Right cardiac atrium (tissue), 5 donors: ENCODE results near the gene SNAPC4. TPM values are rescaled to one million over a fixed set of nuclear protein-coding genes. Genes with fewer than 3 reads are reported as not detected.
"Not testable (repeated sequence)": the region's sequence is repeated elsewhere in the genome, so short reads cannot be mapped to it uniquely, and the experiment has no call there.

Experiments
- ATAC-seq, 2 donors: fragments of 200-7000 bp; cut with Tn5 transposase; one replicate each; pipeline versions ENCODE4 v1.8.0 to v1.9.1; 2020; ENCODE audit warnings: moderate library complexity in 2 of 2, mild to moderate bottlenecking in 1 of 2
- DNase-seq, 3 donors: peaks; one replicate each; pipeline ENCODE4 v3.0.0-alpha.2; 2020
- H3K27ac ChIP-seq: one replicate; pipeline ENCODE4 v1.5.1; 2013; ENCODE audit warnings: mild to moderate bottlenecking, low read length, control low read depth, moderate library complexity
- H3K27me3 ChIP-seq: one replicate; pipeline ENCODE4 v1.6.1; 2013; ENCODE audit not compliant: control insufficient read depth, insufficient read depth
- H3K4me1 ChIP-seq: one replicate; pipeline ENCODE4 v1.6.1; 2013; ENCODE audit warnings: low read length; ENCODE audit not compliant: control insufficient read depth, insufficient read depth
- H3K4me3 ChIP-seq: one replicate; pipeline ENCODE4 v1.5.1; 2013; ENCODE audit warnings: low read length, control low read depth
- H3K9me3 ChIP-seq: one replicate; pipeline ENCODE4 v1.6.1; 2013; ENCODE audit warnings: low read length; ENCODE audit not compliant: control insufficient read depth
- WGBS: extraction: QIAGEN DNeasy Blood & Tissue Kit; methylation state at CpG from one replicate; pipeline ENCODE4 v1.1.7; 2013; 5-methylcytosine and 5-hydroxymethylcytosine counted together
- intact Hi-C, 4 donors: fragments of 100-400 bp; cut with DNase I; formaldehyde crosslinking; loops; one replicate each; pipeline versions ENCODE4 v1.11.0 to v1.14.0; 2022 to 2023
- polyA plus RNA-seq: library from polyadenylated mRNA; stranded (reverse); fragments of 200-250 nt; gene quantifications from one replicate; pipeline ENCODE4 v1.2.3, GENCODE V29; 2013
- total RNA-seq, 4 donors: library from RNA; stranded (reverse); fragmentation: NEBNext Ultra II Directional; extraction: Animal tissue kit (Norgen Biotek cat#: 25700); gene quantifications; one replicate each; pipeline ENCODE4 v1.2.1, GENCODE V29; 2021
- donor health status: healthy with polysubstance abuse.
- donor health status: DM: no; HTN: yes; CAD: no.
- donor health status: DM: no; HTN: no; CAD: no.
- donor health status: DM: no; HTN: yes; CAD: no; lungs with severe emphysema.
- donor health status: DM: yes; HTN: yes; CAD: no.

SNAPC4 gene
- total and polyA plus RNA-seq, 5 donors, result 3.2 to 4.4 (median 3.8) TPM

DNA sequence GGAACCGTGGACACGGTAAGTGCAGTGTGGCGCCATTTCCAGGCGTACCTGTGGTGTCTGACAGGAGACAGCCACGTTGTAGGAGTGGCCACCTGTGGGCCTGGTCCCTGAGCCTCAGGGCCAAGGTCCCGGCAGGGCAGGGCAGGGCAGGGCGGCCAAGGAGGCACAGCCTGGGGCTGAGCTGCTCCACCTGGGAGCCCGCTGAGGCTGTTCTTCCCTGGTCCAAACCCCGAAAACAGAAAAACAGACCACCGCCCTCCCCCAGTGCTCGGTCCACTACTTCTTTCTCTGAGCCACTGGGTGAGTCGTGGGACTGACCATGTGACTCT, 19.1 kb upstream of the SNAPC4 start:
- no peaks in the 10 kb centered on the region for H3K9me3 ChIP-seq
- intact Hi-C loops, result no loop called here
- H3K4me3 ChIP-seq, result no peak overlapping the region
- ATAC-seq (no peak), DNase-seq (no peak)
- H3K27ac ChIP-seq, result no peak overlapping the region
- no peaks in the 10 kb centered on the region for H3K4me1 ChIP-seq
- WGBS, result 95% methylated on average over 12 of the region's 12 CpGs
- no peaks in the 10 kb centered on the region for H3K27me3 ChIP-seq

GRCh38 chr9:136418182-136419091, 18.5 kb upstream of the SNAPC4 start:
- no peaks in the 10 kb centered on the region for H3K9me3 ChIP-seq
- DNase-seq (no peak), ATAC-seq (no peak)
- 94% methylated on average over 48 of the region's 48 CpGs for WGBS
- H3K27me3 ChIP-seq, result no peaks in the 10 kb centered on the region
- no peak overlapping the region for H3K27ac ChIP-seq
- intact Hi-C loops, result no loop called here
- no peaks in the 10 kb centered on the region for H3K4me1 ChIP-seq
- no peak overlapping the region for H3K4me3 ChIP-seq

DNA sequence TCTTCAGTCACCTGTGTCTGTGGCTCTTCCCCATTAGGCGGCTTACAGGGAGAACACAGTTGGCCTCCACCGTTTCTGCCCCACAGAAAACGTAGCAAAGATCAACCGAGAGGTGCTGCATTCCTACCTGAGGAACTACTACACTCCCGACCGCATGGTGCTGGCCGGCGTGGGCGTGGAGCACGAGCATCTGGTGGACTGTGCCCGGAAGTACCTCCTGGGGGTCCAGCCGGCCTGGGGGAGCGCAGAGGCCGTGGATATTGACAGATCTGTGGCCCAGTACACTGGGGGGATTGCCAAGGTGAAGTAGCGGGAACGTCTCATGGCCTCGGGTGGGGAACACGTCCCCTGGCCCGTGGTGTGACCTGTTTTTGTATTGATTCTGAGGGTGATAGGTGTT, 16.9 kb upstream of the SNAPC4 start:
- DNase-seq (no peak), ATAC-seq (no peak)
- 92% methylated on average over 19 of the region's 19 CpGs for WGBS
- no peak overlapping the region for H3K4me3 ChIP-seq
- H3K27me3 ChIP-seq, result no peaks in the 10 kb centered on the region
- H3K4me1 ChIP-seq, result no peaks in the 10 kb centered on the region
- intact Hi-C loops, result no loop called here
- H3K9me3 ChIP-seq, result no peaks in the 10 kb centered on the region
- no peak overlapping the region for H3K27ac ChIP-seq

DNA sequence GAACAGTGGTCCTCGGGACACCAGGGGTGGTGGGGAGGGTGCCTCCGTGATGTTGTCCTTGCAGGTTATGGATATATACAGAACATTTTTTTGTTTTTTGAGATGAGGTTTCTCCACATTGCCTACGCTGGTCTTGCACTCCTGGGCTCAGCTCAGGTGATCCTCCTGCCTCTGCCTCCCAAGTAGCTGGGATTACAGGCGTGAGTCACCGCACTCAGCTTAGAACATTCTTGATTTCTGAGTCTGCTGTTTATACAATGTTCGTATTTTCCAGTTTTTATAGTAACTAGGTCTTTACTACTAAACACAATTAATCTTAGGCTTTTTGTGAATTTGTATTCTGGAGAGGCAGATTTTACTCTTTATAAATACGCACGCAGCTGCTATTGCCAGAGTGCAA, 16.5 kb upstream of the SNAPC4 start:
- 98% methylated on average over 8 of the region's 8 CpGs for WGBS
- H3K27me3 ChIP-seq, result no peaks in the 10 kb centered on the region
- ATAC-seq (no peak), DNase-seq (no peak)
- intact Hi-C loops, result no loop called here
- H3K27ac ChIP-seq, result no peak overlapping the region
- H3K9me3 ChIP-seq, result no peaks in the 10 kb centered on the region
- H3K4me3 ChIP-seq, result no peak overlapping the region
- H3K4me1 ChIP-seq, result no peaks in the 10 kb centered on the region

- H3K4me1 ChIP-seq, result no peaks in the 10 kb centered on the region
- 44% methylated on average over 9 of the region's 9 CpGs for WGBS
- H3K27ac ChIP-seq, result no peak overlapping the region
- DNase-seq, result no peak
- H3K27me3 ChIP-seq, result no peaks in the 10 kb centered on the region
- no peak for ATAC-seq
- no peaks in the 10 kb centered on the region for H3K9me3 ChIP-seq
- intact Hi-C loops, result no loop called here
- no peak overlapping the region for H3K4me3 ChIP-seq
These were observed 13.0 kb upstream of the SNAPC4 start for GRCh38 chr9:136412962-136413361.

GRCh38 chr9:136411378-136411777, 11.4 kb upstream of the SNAPC4 start:
- intact Hi-C loops, result no loop called here
- no peak for DNase-seq
- WGBS, result 35% methylated on average over 4 of the region's 4 CpGs
- peak overlapping the region; percentile 75 for H3K4me3 ChIP-seq
- no peak overlapping the region for H3K27ac ChIP-seq
- H3K4me1 ChIP-seq, result no peaks in the 10 kb centered on the region
- no peaks in the 10 kb centered on the region for H3K9me3 ChIP-seq
- ATAC-seq, result no peak
- no peaks in the 10 kb centered on the region for H3K27me3 ChIP-seq

DNA sequence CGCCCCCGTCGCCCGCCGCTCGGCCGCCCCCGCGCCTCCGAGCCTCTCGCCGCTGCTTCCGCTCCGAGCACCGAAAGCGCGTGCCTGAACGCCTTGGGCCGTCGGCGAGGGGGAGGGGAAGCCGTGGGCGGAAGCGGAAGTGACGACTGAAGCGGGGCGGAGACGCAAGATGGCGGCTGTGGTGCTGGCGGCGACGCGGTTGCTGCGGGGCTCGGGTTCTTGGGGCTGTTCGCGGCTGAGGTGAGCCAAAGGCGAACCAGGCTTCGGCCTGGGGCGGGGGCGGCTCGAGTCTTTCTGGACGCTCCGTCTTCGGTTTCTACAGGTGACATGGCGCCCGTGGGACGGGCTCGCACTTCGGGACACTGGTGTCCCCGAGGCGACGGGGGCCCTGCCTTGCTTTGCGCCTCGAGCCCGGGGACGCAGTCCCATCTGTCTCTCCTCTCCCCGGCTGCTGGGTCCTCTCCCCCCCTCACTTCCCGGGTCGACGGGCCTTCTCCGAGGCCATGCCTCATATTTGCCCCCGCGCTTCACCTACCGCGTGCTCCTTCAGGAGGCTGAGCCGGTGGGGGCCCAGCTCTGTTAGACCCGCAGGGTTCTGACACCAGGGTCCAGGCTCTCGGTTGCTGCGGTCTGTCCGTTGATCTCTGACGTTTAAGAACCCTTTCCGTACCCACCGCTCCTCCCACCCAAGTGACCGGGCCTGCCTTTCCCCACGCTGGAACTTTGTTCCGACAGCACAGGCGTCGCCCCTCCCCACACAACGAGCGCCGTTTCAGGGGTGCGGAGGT, 10.7 kb upstream of the SNAPC4 start, which contains the start of the genes ENTR1 and PMPCA:
Gene ENTR1 (minus strand): TSS at position 115 of the 788 bp plus-strand sequence. CDS start 217 bp downstream, outside the sequence.
Gene PMPCA (plus strand): TSS at position 159 of the 788 bp plus-strand sequence. CDS start 11 bp downstream, at position 170.
- intact Hi-C loops, result no loop called here
- Histone ChIP-seq H3K4me1 (no peaks in the 10 kb centered on the region), H3K9me3 (no peaks in the 10 kb centered on the region), H3K27me3 (no peaks in the 10 kb centered on the region), H3K27ac (peak within 1 kb of the TSS; percentile 76), H3K4me3 (peak within 1 kb of the TSS; percentile 75)
- peak; percentile 89 to 91 for ATAC-seq
- WGBS, result under 1% methylated on average over 83 of the region's 83 CpGs
- peak; percentile 92 to 98 (median 97) for DNase-seq

DNA sequence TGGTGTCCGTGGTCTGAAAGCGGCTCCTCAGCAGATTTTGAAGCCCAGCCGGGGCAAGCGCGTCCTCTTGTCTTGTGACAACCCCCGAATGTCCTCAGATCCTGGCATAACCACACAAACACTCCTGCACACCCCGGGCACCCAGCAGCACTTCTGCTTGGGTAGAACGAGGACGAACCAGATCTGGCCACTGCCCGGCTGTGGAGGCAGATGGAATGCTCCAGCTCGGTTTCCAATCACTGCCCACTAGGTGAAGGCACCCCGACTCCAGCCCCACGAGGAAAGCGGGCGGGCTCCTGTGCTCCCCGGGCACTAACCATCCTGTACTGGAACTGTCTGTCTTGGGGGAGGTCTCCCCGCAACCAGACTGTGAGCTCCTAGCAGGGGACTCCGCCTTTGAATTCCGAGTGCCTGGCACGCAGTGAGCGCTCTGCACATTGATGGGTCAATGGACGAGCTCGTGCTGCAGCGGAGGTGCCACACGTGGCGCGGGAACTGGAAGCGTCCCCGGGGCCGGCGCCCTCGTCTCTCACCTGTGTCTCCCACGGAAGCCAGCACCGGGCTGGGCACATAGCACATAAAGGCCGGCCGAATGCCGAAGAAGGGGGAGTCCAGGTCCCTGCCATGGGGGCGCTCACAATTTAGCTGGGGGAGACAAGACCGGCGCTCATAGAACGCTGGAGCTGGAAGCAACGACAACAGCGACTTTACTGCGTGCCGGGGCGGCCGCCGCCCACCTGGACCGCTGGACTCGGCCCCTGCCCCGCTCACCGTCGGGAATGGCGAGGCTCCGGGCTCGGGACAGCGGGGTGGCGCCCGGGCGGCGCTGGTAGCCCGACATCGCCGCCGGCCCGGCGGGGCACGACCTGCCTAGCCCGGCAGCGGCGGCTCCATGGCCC, 9.8 kb upstream of the SNAPC4 start:
- 9% methylated on average over 71 of the region's 71 CpGs for WGBS
- DNase-seq, result peak in 2 of 3 donors; percentile 43 to 72
- H3K27ac ChIP-seq, result no peak overlapping the region
- no peaks in the 10 kb centered on the region for H3K9me3 ChIP-seq
- no peaks in the 10 kb centered on the region for H3K4me1 ChIP-seq
- H3K4me3 ChIP-seq, result peak overlapping the region; percentile 75
- no peaks in the 10 kb centered on the region for H3K27me3 ChIP-seq
- ATAC-seq, result peak; percentile 8 to 39
- intact Hi-C loops, result no loop called here

DNA sequence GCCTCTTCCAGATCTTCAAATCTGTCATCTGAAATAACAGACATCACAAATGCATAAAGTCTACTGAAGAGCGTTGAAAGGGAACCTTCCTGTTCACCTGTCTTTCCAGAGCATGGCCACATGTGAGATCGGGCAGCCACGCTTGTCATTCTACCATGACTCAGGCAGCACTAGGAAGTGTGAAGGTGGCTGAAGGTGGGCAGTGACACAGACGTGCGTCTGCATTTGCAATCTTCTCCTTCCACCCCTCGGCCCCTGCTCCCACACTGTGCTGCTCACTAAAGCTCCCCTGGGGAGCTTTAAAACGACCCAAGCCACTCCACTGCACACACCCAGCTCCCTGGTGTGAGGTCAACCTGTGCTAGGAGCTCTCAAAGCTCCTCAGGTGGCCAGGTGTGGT, 7.9 kb upstream of the SNAPC4 start:
- H3K27me3 ChIP-seq, result no peaks in the 10 kb centered on the region
- no peak overlapping the region for H3K27ac ChIP-seq
- ATAC-seq, result no peak
- DNase-seq, result peak in 1 of 3 donors; percentile 18
- intact Hi-C loops, result no loop called here
- H3K9me3 ChIP-seq, result no peaks in the 10 kb centered on the region
- 89% methylated on average over 7 of the region's 7 CpGs for WGBS
- no peak overlapping the region for H3K4me3 ChIP-seq
- H3K4me1 ChIP-seq, result no peaks in the 10 kb centered on the region

- intact Hi-C loops, H3K4me3 ChIP-seq, H3K4me1 ChIP-seq, H3K27me3 ChIP-seq, H3K27ac ChIP-seq, H3K9me3 ChIP-seq, ATAC-seq: not testable (repeated sequence)
- WGBS, result 92% methylated on average over 28 of the region's 28 CpGs
- peak in 1 of 3 donors; percentile 33 for DNase-seq
These were observed 7.1 kb upstream of the SNAPC4 start for GRCh38 chr9:136407061-136407460.
